ENCODE measurements around the gene TIPARP. TPM values are rescaled to one million over a fixed set of nuclear protein-coding genes. Genes with fewer than 3 reads are reported as not detected.

Gene TIPARP
- total RNA-seq, 4 donors from 2014 or later: 23.3 to 65.0 (median 31.2) TPM

GRCh38 chr3:156630081-156630772 is 44.2 kb upstream of the TIPARP start:
- H3K36me3 ChIP-seq: no peaks in the 10 kb centered on the region
- peak overlapping the region; percentile 57 to 77 (median 58) for H3K27ac ChIP-seq

DNA sequence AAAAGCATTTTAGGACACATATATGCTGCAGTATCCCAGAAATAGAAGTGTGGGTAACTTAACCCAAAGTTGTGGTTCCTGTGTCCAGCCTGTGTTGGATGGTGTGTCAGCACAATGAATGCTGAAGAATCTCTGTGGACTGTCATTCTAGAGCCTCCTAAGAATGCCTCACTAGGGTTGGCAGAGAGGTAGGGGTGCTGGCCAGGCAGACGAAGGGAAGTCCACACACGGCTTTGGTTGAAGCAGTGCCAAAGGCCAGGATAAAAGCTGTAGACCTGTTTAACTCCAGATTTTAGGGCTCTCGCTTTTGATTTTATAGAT is 43.7 kb upstream of the TIPARP start:
- TF ChIP-seq CTCF (IDR thresholded peaks at IDR 0.05) (no peak), POLR2A (IDR thresholded peaks at IDR 0.05) (no peak)
- 49 to 53% methylated on average over 3 of the region's 3 CpGs for WGBS, 2 donors
- intact Hi-C loops (cut with DNase I): no loop called here

More at GRCh38 chr3:156630081-156630772, 44.2 kb upstream of the TIPARP start:
- no peak for DNase-seq
- intact Hi-C loops (cut with DNase I): no loop called here
- H3K9me3 ChIP-seq: no peaks in the 10 kb centered on the region
- peaks cover 26 to 75% of the 10 kb centered on the region in 2 donors for H3K4me1 ChIP-seq
- TF ChIP-seq CTCF (IDR thresholded peaks at IDR 0.05) (no peak), POLR2A (IDR thresholded peaks at IDR 0.05) (no peak)
- no peak overlapping the region for H3K4me3 ChIP-seq (replicated peaks in 1 of 3)
- H3K27me3 ChIP-seq: no peaks in the 10 kb centered on the region

GRCh38 chr3:156631323-156631722 is 43.1 kb upstream of the TIPARP start:
- H3K27me3 ChIP-seq: no peaks in the 10 kb centered on the region
- intact Hi-C loops (cut with DNase I): no loop called here
- H3K36me3 ChIP-seq: no peaks in the 10 kb centered on the region
- H3K4me1 ChIP-seq: peaks cover 26 to 68% of the 10 kb centered on the region in 2 donors
- peak in 1 of 2 donors; percentile 29 for TF ChIP-seq POLR2A (IDR thresholded peaks at IDR 0.05)
- TF ChIP-seq CTCF (IDR thresholded peaks at IDR 0.05): no peak
- peak; percentile 80 to 85 for DNase-seq
- H3K27ac ChIP-seq: peak overlapping the region; percentile 57 to 77 (median 58)
- WGBS, 2 donors: 30 to 50% methylated on average over 1 of the region's 1 CpG
- no peaks in the 10 kb centered on the region for H3K9me3 ChIP-seq
- no peak overlapping the region for H3K4me3 ChIP-seq (replicated peaks in 1 of 3)

More for the DNA sequence above, 43.7 kb upstream of the TIPARP start:
- peaks cover 26 to 73% of the 10 kb centered on the region in 2 donors for H3K4me1 ChIP-seq
- DNase-seq: peak in 1 of 2 donors; percentile 23
- peak overlapping the region; percentile 57 to 77 (median 58) for H3K27ac ChIP-seq
- H3K4me3 ChIP-seq (replicated peaks in 1 of 3): no peak overlapping the region
- no peaks in the 10 kb centered on the region for H3K36me3 ChIP-seq
- no peaks in the 10 kb centered on the region for H3K9me3 ChIP-seq
- no peaks in the 10 kb centered on the region for H3K27me3 ChIP-seq

- intact Hi-C loops (cut with DNase I): no loop called here
- Histone ChIP-seq H3K27ac (peak overlapping the region; percentile 17 to 77 (median 57)), H3K4me3 (replicated peaks in 1 of 3) (no peak overlapping the region), H3K4me1 (peaks cover 26 to 61% of the 10 kb centered on the region in 2 donors), H3K36me3 (no peaks in the 10 kb centered on the region), H3K27me3 (no peaks in the 10 kb centered on the region), H3K9me3 (no peaks in the 10 kb centered on the region)
- TF ChIP-seq POLR2A (IDR thresholded peaks at IDR 0.05) (no peak), CTCF (IDR thresholded peaks at IDR 0.05) (no peak)
- no peak for DNase-seq
- WGBS, 2 donors: 92 to 95% methylated on average over 4 of the region's 4 CpGs
These were observed 41.8 kb upstream of the TIPARP start for GRCh38 chr3:156632601-156633000.

GRCh38 chr3:156633335-156633734 is 41.1 kb upstream of the TIPARP start:
- intact Hi-C loops (cut with DNase I): no loop called here
- WGBS, 2 donors: 52 to 56% methylated on average over 4 of the region's 4 CpGs
- TF ChIP-seq POLR2A (IDR thresholded peaks at IDR 0.05): no peak
- no peak for TF ChIP-seq CTCF (IDR thresholded peaks at IDR 0.05)
- no peaks in the 10 kb centered on the region for H3K36me3 ChIP-seq
- peak overlapping the region; percentile 56 to 77 (median 57) for H3K27ac ChIP-seq
- peaks cover 20 to 53% of the 10 kb centered on the region in 2 donors for H3K4me1 ChIP-seq
- no peaks in the 10 kb centered on the region for H3K27me3 ChIP-seq
- peak; percentile 73 to 80 for DNase-seq
- no peaks in the 10 kb centered on the region for H3K9me3 ChIP-seq
- no peak overlapping the region for H3K4me3 ChIP-seq (replicated peaks in 1 of 3)
